Gastroesophageal sphincter (tissue), 4 donors: Measurements from ENCODE around the gene LAMC2. TPM values are rescaled to one million over a fixed set of nuclear protein-coding genes. Genes with fewer than 3 reads are reported as not detected.

ENCODE experiments used
- ATAC-seq: fragments of 150-250 bp; one replicate; pipeline ENCODE4 v1.9.1; 2016; ENCODE audit warnings: mild to moderate bottlenecking, moderate library complexity
- H3K27ac ChIP-seq, 4 donors: fragments of 200-600 bp; sonication (generic) in 3 of 4; 1 replicate in 3 of 4; 2 replicates in 1 of 4; pipeline ENCODE4 v1.5.1; 2016 to 2019
- H3K27me3 ChIP-seq: fragments of 200-600 bp; sonication (generic); one replicate; pipeline ENCODE4 v1.5.1; 2019
- H3K36me3 ChIP-seq, 2 donors: fragments of 200-600 bp; sonication (generic); one replicate each; pipeline ENCODE4 v1.5.1; 2019; ENCODE audit warnings: control low read depth in 1 of 2
- H3K4me1 ChIP-seq, 3 donors: fragments of 200-600 bp; sonication (generic); 1 replicate in 2 of 3; 2 replicates in 1 of 3; pipeline ENCODE4 v1.5.1; 2016 to 2019; ENCODE audit warnings: control low read depth in 2 of 3
- H3K4me3 ChIP-seq, 2 donors: fragments of 200-600 bp; sonication (generic); one replicate each; pipeline ENCODE4 v1.5.1; 2019; ENCODE audit warnings: mild to moderate bottlenecking in 1 of 2, moderate library complexity in 1 of 2
- H3K9me3 ChIP-seq, 3 donors: fragments of 200-600 bp; sonication (generic); one replicate each; pipeline ENCODE4 v1.5.1; 2017 to 2019; ENCODE audit warnings: control low read depth in 2 of 3
- EP300 ChIP-seq: sonication (generic); formaldehyde crosslinking; IDR thresholded peaks from one replicate; pipeline ENCODE4 v1.6.1; 2017; ENCODE audit warnings: antibody characterized with exemption, mild to moderate bottlenecking
- POLR2A ChIP-seq, 2 donors: fragments of 450-650 bp; IDR thresholded peaks; one replicate each; pipeline ENCODE4 v1.6.1; 2017; ENCODE audit warnings: antibody characterized with exemption in 2 of 2, mild to moderate bottlenecking in 2 of 2, moderate library complexity in 1 of 2
- POLR2AphosphoS5 ChIP-seq: sonication (generic); formaldehyde crosslinking; IDR thresholded peaks from one replicate; pipeline ENCODE4 v1.6.1; 2017; ENCODE audit warnings: antibody characterized with exemption
- WGBS, 2 donors: methylation state at CpG; one replicate each; pipeline ENCODE4 v1.1.5; 2018; ENCODE audit warnings: low coverage in 1 of 2; 5-methylcytosine and 5-hydroxymethylcytosine counted together
- total RNA-seq, 4 donors: library from RNA; depleted of rRNA; stranded (reverse); fragments of >200 nt; gene quantifications; one replicate each; pipeline ENCODE4 v1.1.0, GENCODE V29; 2016
- TF ChIP-seq, protein P1 (sequence below), 4 experiments: fragments of 200-600 bp in 2 of 4; fragments of 450-650 bp in 2 of 4; sonication (generic) in 1 of 4; IDR thresholded peaks; one replicate each; pipeline ENCODE4 v1.5.1; 2017 to 2019; ENCODE audit warnings: antibody characterized with exemption in 4 of 4, mild to moderate bottlenecking in 2 of 4, moderate library complexity in 2 of 4

Gene LAMC2
- total RNA-seq, 4 donors from 2014 or later, result 10.2 to 43.4 (median 18.4) TPM

DNA sequence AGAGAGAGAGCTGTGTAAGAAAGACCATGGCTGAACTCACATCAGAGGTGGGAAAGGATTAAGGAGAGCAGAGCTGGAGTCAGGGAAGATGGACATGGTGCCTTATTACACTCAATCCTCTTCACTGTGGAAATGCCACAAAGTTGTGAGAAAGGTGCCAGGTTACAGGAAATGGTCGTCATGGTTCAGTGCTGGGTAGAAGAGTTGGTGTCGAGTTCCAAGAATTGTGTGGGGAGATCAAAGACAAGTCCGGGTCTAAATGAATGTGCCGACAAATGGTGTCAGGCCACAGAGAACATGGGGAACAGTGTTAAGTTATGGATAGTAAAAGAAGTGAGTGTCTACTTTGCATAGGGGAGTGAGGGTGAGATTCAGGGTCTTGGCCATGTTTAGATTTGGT lies 40.9 kb downstream of the LAMC2 start:
- Histone ChIP-seq H3K36me3 (peaks cover 0 to 4% of the 10 kb centered on the region in 2 donors), H3K4me3 (no peak overlapping the region), H3K9me3 (no peaks in the 10 kb centered on the region), H3K27ac (no peak overlapping the region), H3K4me1 (peaks cover 0 to 9% (median 0%) of the 10 kb centered on the region in 3 donors), H3K27me3 (no peaks in the 10 kb centered on the region)
- no peak for ATAC-seq
- whole genome bisulfite sequencing, 2 donors, result 65% methylated on average over 4 of the region's 4 CpGs; no CpG with 5 or more reads in 1 of the 2 donors
- TF ChIP-seq, protein P1, sequence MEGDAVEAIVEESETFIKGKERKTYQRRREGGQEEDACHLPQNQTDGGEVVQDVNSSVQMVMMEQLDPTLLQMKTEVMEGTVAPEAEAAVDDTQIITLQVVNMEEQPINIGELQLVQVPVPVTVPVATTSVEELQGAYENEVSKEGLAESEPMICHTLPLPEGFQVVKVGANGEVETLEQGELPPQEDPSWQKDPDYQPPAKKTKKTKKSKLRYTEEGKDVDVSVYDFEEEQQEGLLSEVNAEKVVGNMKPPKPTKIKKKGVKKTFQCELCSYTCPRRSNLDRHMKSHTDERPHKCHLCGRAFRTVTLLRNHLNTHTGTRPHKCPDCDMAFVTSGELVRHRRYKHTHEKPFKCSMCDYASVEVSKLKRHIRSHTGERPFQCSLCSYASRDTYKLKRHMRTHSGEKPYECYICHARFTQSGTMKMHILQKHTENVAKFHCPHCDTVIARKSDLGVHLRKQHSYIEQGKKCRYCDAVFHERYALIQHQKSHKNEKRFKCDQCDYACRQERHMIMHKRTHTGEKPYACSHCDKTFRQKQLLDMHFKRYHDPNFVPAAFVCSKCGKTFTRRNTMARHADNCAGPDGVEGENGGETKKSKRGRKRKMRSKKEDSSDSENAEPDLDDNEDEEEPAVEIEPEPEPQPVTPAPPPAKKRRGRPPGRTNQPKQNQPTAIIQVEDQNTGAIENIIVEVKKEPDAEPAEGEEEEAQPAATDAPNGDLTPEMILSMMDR (IDR thresholded peaks at IDR 0.05), result no peak
- TF ChIP-seq EP300 (no peak), POLR2AphosphoS5 (no peak), POLR2A (IDR thresholded peaks at IDR 0.05) (no peak)

DNA sequence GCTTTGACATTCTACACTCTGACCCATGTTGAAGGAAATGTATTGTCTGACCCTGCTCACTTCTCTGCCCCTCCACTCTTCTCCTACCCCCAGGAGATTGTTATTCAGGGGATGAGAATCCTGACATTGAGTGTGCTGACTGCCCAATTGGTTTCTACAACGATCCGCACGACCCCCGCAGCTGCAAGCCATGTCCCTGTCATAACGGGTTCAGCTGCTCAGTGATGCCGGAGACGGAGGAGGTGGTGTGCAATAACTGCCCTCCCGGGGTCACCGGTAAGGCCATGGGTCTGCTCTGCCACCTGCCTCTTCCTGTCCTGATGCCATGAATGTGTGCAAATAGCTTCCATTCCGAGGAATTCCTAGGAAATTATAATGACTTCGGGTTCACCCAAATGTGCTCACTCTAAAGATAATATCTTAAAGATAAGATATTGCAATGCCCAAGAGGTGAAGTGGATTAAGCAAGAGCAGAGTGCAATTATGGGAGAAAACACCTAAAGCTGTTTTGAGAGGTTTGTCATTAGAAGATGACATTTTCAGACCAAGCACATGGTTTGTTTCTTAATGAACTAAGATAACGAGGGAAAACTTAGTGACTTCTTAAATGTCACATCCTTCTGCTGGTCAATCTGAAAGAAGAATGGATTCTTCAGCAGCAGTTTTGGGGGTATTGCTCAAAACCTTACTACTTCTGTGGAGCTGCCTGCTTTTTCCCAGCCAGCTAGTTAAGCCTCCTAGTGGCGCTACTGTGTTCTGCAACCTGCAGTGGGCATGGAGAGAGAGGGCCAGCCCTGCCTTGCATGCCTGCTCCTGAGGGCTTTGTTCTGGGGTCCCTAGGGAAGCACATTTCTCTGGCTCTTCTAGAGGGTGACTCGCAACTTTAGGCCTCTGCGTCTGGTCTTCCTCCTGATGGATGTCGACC lies 41.6 kb downstream of the LAMC2 start:
- H3K9me3 ChIP-seq, result no peaks in the 10 kb centered on the region
- H3K4me1 ChIP-seq, result peaks cover 0 to 11% (median 0%) of the 10 kb centered on the region in 3 donors
- WGBS, 2 donors, result 84 to 92% methylated on average over 8 to 12 of the region's 16 CpGs
- peak overlapping the region in 1 of 4 donors; percentile 47 for H3K27ac ChIP-seq
- no peak overlapping the region for H3K4me3 ChIP-seq
- no peaks in the 10 kb centered on the region for H3K27me3 ChIP-seq
- TF ChIP-seq, protein P1 (IDR thresholded peaks at IDR 0.05), result peak; percentile 52 to 81 (median 66)
- TF ChIP-seq POLR2A (IDR thresholded peaks at IDR 0.05), result no peak
- peak; percentile 61 for ATAC-seq
- peaks cover 0 to 4% of the 10 kb centered on the region in 2 donors for H3K36me3 ChIP-seq

DNA sequence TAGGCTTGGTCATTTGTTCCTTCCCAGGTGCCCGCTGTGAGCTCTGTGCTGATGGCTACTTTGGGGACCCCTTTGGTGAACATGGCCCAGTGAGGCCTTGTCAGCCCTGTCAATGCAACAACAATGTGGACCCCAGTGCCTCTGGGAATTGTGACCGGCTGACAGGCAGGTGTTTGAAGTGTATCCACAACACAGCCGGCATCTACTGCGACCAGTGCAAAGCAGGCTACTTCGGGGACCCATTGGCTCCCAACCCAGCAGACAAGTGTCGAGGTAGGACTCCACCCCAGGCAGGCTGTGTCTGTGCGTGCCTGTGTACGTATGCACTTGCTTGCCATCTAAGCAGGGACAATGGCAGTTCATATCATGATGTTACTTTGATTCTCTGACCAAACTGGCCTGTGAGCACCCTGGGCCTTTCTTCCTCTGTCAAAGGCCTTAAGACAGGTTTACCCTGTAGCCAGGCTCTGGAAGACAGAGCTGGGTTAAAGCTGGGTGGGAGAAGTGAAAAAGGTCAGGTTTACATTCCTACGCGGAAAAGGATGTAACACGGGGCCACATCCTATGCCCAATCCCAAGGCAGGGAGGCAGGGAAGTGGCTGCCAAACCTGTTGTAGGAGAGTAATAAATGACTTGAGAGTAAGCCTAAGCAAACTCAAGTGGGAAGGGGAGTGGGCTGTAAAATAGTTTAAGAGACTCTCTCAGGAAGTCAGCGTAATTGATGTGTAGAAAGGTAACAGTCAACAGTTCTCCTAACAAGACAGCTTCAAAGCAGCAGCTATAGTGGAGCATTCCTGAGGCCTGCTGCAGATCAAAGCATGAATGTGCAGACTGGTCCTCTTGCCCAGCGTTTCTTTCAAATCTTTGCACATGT lies 42.5 kb downstream of the LAMC2 start:
- Histone ChIP-seq H3K27ac (peak overlapping the region in 1 of 4 donors; percentile 47), H3K27me3 (no peaks in the 10 kb centered on the region)

DNA sequence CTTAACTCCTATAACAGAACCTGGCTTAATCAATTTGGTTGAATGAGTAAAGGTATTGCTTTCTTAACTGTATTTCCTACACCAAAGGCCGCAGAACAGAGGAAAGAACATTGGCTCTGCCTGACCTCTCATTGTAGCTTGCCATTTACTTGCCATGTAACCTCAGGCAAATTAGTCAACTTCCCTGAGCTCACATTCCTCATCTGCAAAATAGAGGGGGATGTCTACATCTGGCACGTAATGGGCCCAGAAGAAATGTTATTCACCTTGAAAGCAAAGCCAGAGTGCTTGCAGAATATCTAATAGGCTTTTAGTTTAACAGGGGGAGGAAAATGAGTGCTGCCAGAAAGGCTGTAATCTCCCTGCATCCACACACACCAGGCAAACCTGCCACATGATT lies 44.3 kb downstream of the LAMC2 start:
- no peak overlapping the region for H3K4me3 ChIP-seq
- H3K27me3 ChIP-seq, result no peaks in the 10 kb centered on the region
- ATAC-seq, result no peak
- H3K36me3 ChIP-seq, result peaks cover 0 to 4% of the 10 kb centered on the region in 2 donors
- H3K4me1 ChIP-seq, result peaks cover 0 to 35% (median 11%) of the 10 kb centered on the region in 3 donors
- H3K27ac ChIP-seq, result peak overlapping the region in 1 of 4 donors; percentile 24
- WGBS, 2 donors, result 72% methylated on average over 2 of the region's 2 CpGs; no CpG with 5 or more reads in 1 of the 2 donors
- no peak for TF ChIP-seq POLR2AphosphoS5
- no peaks in the 10 kb centered on the region for H3K9me3 ChIP-seq

More for the DNA sequence above, 42.5 kb downstream of the LAMC2 start:
- Histone ChIP-seq H3K4me3 (no peak overlapping the region), H3K4me1 (peaks cover 0 to 18% (median 0%) of the 10 kb centered on the region in 3 donors), H3K36me3 (peaks cover 0 to 4% of the 10 kb centered on the region in 2 donors), H3K9me3 (no peaks in the 10 kb centered on the region)
- no peak for ATAC-seq
- WGBS, 2 donors, result 75 to 78% methylated on average over 3 of the region's 13 CpGs
- TF ChIP-seq POLR2AphosphoS5 (no peak), POLR2A (IDR thresholded peaks at IDR 0.05) (no peak), EP300 (no peak)
- TF ChIP-seq, protein P1 (IDR thresholded peaks at IDR 0.05), result no peak

DNA sequence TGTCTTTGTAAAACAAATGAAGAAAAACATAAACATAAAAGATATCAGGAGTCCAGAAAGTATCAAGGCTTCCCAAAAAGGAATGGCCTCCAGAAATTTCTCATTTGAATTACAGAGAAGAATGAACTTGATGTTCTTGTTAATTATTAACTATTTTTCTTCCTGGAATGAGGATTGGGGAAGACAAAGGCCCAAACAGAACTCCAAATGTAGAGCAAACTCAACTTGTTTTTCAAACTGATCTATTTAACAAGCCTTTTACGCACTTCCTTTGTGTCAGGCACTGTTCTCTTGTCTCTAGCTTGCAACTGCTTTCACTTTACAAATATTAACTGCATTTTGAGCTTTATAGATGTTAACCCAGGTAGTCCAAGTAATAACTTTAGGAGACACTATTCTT lies 45.5 kb downstream of the LAMC2 start:
- Histone ChIP-seq H3K27ac (peak overlapping the region in 2 of 4 donors; percentile 18 to 56), H3K9me3 (no peaks in the 10 kb centered on the region), H3K4me3 (no peak overlapping the region), H3K36me3 (peaks cover 0 to 2% of the 10 kb centered on the region in 2 donors), H3K27me3 (no peaks in the 10 kb centered on the region), H3K4me1 (peaks cover 0 to 38% (median 12%) of the 10 kb centered on the region in 3 donors)
- TF ChIP-seq, protein P1 (IDR thresholded peaks at IDR 0.05), result no peak
- TF ChIP-seq POLR2AphosphoS5 (no peak), EP300 (no peak), POLR2A (IDR thresholded peaks at IDR 0.05) (no peak)
- 81 to 100% methylated on average over 1 of the region's 1 CpG for WGBS, 2 donors
- ATAC-seq, result no peak
